Activated T-helper 1 cell treated with Interleukin-2 at 50 U/mL for 16 hours (primary cell): ENCODE data around the gene GBA2.

Experiments
- DNase-seq: peaks from one replicate; pipeline ENCODE4 v3.0.0-alpha.2; 2020; ENCODE audit warnings: low read depth

Gene GBA2

GRCh38 chr9:35690614-35691333 is 58.3 kb downstream of the GBA2 start:
- peak; percentile 14 for DNase-seq

- DNase-seq: no peak
These were observed 58.8 kb downstream of the GBA2 start for GRCh38 chr9:35690294-35690613.

GRCh38 chr9:35689542-35690293 is 59.3 kb downstream of the GBA2 start, which contains the start of gene TPM2:
TPM2 (minus strand) TSS chr9:35689925; CDS start chr9:35689817, 108 bp downstream.
- no peak for DNase-seq

GRCh38 chr9:35688558-35689541 is 60.2 kb downstream of the GBA2 start:
- no peak for DNase-seq

- DNase-seq: no peak
These were observed 61.0 kb downstream of the GBA2 start for GRCh38 chr9:35687972-35688557.

- no peak for DNase-seq
These were observed 61.7 kb downstream of the GBA2 start for GRCh38 chr9:35687306-35687705.
